NOMO-1 treated with dmso at 0.1 percent for 144 hours (cell line): ENCODE results near the gene SH3GLB2.
A peak's percentile ranks its signal among the peaks of the same experiment; 100 is the strongest.
"Not testable (repeated sequence)": the region's sequence is repeated elsewhere in the genome, so short reads cannot be mapped to it uniquely, and the experiment has no call there.

Experiments
- DNase-seq: peaks from one replicate; lab custom pipeline; 2025; ENCODE audit not compliant: unreplicated experiment; lab: John Stamatoyannopoulos, UW

SH3GLB2 gene

DNA sequence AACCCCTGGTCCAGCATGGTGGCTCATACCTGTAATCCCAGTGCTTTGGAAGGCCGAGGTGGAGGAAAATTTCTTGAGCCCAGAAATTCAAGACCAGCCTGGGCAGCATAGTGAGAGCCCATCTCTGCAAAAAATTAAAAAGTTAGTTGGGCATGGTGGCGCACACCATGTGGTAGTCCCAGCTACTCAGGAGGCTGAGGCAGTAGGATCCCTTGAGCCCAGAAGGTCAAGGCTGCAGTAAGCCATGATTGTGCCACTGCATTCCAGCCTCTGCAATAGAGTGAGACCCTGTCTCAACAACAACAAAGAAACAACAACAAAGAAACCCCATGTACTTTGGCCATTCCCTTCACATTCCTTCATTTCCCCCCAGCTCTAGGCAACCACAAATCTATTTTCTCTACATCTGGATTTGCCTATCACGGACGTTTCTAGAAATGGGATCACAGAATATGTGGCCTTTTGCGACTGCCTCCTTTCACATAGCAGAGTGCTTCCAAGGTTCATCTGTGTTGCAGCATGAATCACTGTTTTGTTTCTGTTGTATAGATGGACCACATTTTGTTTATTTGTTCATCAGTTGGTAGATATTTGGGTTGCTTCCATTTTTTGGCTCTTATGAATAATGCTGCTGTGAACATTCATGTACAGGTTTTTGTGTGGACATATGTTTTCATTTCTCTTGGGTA, 26.2 kb upstream of the SH3GLB2 start:
- DNase-seq, result no peak

DNA sequence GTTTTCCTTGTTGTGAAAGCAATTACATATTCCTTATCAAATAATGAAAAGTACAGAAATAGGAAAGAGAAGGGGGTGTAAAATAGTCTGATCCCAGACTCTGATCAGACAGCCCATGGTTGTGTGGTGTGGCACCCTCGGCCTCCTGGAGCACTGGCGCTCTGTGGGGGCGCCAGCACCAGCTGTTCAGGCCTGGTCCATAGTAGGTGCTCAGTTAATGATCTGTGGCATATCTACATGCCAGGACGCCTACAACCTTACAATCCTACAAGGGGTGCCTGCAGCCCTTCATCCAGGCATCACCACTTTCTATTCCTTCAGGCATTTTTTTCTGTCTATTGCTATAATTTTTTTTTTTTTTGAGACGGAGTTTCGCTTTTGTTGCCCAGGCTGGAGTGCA, 24.9 kb upstream of the SH3GLB2 start:
- no peak for DNase-seq

GRCh38 chr9:129052592-129052991, 24.5 kb upstream of the SH3GLB2 start:
- DNase-seq, result no peak

DNA sequence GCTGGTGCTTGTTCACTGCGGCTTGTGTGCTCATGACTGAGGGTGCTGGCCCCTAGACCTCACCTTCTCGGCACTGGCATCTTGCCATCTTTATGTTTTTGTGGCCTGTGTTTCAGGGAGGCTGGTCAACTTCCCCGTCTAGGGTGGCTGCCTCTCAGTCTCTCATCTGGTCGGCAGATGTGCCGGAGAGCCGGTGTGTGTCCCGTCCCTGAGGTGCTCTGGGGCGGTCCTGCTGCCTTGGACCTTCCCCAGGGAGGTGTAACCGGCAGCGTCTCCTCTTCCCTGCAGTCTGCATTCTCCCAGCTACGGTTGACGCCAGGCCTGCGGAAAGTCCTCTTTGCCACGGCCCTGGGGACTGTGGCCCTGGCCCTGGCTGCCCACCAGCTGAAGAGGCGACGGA, 13.9 kb upstream of the SH3GLB2 start:
- no peak for DNase-seq

- no peak for DNase-seq
Observed at GRCh38 chr9:129040113-129040643, 12.0 kb upstream of the SH3GLB2 start.

DNA sequence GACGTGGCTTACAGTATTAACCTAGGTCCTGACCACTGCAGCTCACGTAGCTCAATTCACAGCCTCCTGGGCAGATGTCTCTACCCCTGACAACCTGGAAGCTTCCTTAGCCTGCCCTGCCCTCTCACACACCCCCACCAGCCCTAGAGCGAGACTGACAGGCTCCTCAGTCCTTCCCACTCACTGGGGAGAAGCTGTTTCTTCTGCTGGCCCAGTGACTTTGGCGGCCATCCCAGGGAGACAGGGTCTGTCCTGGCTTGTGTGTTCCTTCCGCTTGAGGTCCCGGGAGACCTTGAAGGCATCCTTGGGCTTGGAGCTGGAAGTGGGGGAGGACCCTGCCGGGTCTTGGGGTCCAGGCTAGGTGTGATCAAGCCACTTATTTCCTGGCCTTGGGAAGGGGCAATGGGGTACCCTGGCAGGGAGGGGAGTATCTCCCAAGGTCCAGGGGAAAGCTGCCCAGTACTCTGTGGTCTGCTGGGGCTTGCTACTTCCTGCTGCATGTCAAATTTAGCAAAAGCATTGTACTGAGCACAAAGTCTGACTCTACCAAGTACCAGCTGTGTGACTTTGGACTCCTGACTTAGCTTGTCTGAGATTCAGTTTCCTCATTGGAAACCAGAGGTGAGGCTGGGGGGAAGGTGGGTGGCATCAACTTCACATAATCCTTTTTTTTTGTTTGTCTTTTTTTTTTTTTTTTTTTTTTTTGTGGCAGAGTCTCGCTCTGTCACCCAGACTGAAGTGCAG, 10.2 kb upstream of the SH3GLB2 start:
- no peak for DNase-seq

DNA sequence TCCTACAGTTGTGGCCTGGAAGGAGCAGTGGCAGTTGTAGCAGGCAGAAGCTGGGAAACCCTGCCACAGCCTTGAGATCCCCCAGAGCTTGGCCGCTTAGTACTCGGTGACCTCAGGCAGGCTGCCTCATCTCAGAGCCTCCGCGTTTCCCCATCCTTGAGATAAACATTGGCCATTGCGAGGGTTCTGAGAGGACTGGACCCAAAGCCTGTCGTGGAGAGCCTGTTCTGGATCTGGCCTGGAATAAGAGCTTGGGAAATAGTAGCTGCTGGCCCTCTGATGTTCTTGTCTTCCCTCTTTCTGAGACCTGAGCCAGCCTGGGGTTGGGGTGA, 9.6 kb upstream of the SH3GLB2 start:
- DNase-seq, result no peak

GRCh38 chr9:129036923-129037766, 9.0 kb upstream of the SH3GLB2 start:
- no peak for DNase-seq

DNA sequence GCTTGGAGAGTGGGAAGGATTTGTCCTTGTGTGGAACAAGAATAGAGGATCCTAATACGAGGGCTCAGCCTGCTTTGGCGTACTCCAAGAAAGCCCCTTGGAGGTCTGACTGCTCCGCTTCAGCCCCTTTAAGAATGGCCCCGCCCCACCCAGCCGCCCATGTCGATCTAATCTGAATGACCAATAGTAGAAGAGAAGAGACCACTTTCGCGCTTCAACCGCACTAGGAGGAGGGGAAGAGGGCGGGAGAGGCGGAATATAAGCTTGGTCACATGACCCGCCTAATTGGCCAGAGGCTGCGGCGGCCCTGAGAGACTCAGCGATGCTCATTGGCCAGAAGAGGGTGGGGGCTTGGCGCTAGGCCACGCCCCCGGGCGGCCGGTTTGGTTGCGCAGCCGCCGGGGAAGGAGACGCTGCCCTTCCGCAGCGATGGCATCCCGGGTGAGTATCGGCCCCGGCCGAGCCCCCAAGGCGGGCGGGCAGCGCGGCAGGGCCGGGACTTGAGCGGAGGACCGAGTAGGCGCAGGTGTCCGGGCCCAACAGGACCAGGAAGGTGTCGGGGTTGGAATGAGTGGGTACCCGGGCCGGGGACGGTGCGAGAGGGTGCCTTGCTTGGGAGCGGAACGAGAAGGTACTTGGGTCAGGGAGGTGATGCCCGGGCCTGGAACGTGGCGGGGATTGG, 8.3 kb upstream of the SH3GLB2 start, which contains the start of gene MIGA2:
MIGA2 (plus strand) TSS at position 386 of the 682 bp plus-strand sequence. CDS start 3,969 bp downstream, outside the sequence.
- DNase-seq, result peak; percentile 100

DNA sequence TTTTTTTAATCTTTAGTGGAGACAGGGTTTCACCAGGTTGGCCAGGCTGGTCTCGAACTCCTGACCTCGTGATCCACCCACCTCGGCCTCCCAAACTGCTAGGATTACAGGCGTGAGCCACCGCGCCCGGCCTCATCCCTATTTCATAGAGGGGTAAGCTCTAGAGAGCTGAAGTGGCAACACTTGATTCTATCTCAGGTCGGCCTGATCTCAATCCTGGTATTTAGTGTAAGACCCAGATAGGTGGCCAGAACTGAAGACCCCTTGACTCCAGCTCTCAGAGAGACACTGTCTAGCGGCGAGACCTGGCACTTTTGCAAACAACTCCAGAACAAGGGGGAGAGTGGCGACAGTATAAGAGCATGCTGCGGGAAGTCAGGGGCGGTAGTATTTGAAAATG, 7.7 kb upstream of the SH3GLB2 start:
- DNase-seq, result not testable (repeated sequence)

GRCh38 chr9:129033216-129033615, 5.1 kb upstream of the SH3GLB2 start:
- DNase-seq, result no peak

DNA sequence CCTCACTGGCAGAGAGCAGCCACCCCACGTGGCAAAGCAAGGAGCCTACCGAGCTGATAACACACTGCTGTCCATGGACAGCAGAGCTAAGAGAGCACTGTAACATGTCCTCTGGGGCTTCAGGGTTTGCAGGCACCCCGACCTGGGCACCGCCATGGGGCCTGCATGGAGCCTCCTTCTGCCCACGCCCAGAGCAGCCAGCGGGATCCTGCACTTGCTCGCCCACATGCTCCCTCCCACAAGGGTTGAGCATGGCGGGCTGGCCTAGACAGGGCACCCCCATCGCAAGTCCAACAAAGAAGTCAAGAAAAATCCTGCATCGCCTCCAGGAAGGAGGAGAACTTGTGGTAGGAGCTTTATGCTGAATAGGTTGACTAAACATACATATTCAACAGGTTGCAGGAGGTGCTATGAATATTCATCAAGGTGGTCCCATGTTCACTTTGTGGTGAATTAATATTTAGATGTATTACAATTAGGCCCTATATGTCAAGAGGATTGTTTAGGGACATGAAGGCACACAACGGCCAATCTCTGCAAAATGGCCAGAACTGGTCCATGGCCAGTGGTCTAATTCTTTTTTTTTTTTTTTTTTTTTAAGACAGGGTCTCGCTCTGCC, 4.5 kb upstream of the SH3GLB2 start:
- no peak for DNase-seq

DNA sequence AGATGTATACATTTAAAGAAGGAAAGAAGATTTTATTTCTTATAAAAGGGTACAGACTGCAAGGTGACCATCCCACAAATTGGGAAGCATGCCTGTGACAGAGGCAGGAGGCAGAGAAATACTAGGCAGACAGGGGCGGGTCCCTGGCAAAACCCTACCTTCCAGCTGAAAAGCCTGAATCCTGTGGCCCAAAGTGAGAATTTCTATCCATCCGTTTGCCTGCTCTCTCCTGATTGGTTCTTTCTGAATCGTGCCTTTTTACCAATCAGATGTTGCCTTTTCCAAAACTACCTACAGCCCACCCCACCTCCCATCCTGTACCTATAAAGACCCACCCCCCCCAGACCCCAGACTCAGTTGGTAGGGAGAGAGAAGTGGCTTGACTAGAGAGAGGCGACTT, 3.4 kb upstream of the SH3GLB2 start:
- no peak for DNase-seq

GRCh38 chr9:129030191-129030590, 2.1 kb upstream of the SH3GLB2 start:
- no peak for DNase-seq

- DNase-seq, result no peak
Observed at GRCh38 chr9:129027685-129028191, 393 bp downstream of the SH3GLB2 start.

DNA sequence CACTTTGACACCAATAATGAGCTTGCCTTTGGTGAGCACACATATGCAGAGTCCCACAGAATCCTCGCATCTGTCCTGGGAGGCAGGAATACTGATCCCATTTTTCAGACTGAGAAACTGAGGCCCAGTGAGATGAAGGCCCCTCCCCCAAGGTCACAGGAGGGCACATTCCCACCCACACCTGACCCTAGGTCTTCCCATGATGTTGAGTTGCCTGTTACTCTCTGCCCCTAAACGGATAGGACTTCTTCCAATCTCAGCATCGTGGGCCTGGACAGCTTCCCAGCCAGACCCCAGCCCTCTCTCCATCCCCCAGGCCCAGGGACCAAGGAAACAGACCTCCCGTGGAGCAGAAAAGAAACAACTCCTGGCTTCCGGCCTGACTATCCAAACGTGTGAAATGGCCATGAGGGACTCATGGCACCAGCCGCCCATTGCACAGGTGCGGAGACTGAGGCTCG, 877 bp downstream of the SH3GLB2 start:
- DNase-seq, result no peak

DNA sequence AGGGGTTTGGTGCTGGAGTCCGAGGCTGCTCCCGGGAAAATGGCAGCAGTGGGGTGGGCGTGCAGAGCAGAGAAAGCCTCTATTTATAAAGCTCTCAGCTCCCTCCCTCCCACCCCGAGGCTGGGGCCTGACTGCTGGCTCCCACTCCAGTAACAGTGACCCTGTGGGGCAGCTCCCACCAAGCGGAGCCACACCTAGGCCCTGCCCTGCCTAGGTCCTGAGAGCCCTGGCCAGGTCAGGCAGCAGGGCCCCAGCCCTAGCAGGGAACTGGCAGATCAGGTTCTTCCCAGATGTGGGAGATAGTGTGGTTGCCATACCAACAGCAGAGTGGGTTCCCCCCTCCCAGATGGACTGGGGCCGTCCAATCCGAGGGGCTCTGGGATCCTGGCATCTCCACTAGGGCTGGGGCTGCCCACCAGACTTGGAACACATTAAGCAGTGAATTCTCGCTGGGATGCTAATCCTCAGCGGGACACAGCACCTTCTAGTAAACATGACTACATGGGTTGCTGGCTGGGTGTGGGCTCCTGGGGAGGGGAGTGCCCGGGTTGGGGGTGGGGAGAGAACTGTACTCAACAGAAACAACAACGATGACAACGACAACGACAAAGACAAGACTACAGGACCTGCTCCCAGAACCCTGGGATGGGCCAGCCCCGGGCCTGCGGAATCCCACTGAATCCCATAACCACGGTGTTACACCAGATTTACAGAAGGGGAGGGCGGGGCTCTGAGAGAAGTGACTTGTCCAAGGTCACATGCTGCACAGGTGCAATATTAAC, 1.5 kb downstream of the SH3GLB2 start:
- no peak for DNase-seq

- DNase-seq, result no peak
Observed at GRCh38 chr9:129023908-129024233, 4.3 kb downstream of the SH3GLB2 start.

DNA sequence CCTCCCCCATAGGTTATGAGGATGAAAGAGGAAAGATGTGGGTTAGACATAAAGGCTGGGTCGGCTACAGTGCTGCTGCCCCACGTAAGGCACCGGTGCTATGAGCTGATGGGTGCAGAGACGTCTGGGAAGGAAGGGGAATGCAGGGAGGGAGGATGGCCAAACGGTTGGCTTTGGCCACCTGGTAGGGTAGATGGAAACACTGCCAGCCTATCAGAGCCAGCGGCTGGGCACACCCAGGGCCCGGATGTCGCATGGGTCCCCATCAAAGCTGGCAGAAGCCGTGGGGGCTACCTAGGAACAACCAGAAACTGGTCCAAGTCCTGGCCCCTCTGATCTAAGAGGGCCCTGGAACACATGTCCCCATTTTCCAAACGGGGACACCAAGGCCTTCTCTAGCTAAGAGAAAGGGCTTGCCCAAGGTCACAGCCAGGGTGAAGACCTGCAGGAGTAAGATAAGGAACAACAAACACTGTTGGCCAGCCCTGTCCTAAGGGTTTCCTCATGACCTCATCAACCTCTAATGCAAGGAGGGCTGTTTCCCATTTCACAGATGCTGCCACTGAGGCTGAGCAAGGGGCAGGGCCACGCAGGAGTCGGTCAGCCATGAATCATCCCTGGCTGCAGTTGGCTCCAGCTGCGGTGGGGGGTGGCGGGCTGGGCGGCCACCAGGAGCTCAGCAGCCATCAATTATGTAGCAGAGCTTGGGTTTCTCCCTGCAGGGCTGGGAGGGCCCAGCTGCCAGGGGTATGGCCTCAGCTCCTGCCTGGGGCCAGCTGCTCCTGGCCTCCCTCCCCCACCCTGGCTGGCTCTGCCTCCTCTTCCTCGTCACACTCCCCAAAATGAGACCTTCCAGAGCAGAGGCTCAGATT, 4.9 kb downstream of the SH3GLB2 start:
- no peak for DNase-seq
